Measurements from ENCODE around the gene TAPT1. TPM values are rescaled to one million over a fixed set of nuclear protein-coding genes. Genes with fewer than 3 reads are reported as not detected.
"Not testable (repeated sequence)": the region's sequence is repeated elsewhere in the genome, so short reads cannot be mapped to it uniquely, and the experiment has no call there.

The TAPT1 gene
- total and polyA plus RNA-seq, 7 experiments from 2014 or later, result 28.8 to 82.5 (median 58.4) TPM

DNA sequence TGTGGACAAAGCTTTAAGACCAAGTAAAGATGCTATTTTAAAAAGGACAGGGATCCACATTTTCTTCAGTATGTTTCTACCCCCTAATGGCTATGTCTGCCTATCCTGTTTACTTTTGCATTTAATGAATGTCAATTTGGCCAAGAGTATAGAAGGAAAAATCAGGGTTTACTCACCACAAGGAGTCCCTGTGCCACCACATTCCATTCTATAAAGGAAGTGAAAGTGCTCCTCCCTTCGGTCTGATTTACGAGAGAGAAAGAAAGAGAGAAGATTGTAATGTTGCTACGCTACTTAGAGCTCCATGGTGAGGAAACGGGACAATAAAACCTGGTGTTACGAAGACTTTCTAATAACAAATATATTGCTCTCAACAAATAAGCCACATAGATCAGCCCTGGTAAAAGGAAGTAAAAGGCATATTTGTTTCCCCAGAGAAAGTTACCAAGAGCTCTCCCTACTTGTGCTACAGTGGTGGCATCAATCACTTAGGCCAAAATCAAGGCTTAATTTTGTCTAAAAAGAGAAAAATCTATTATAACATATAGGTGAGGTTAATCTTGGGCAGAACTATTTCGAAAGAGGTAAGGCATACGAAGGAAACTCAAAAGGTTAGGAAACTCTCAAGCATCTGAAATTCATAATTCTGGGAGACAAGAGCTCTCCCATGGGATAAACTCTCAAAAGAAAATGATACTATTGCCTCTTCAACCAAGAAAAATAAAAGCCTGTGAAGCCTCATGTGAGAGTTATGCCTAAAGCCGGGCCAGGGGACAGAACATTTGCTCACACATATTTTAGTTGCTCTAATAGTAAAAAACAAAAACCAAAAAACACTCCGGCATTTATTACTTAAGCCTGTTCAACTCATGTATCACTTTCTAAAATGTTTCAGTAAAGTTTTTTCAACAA lies 29.5 kb downstream of the TAPT1 start:
- peaks cover 14 to 50% (median 34%) of the 10 kb centered on the region in 7 donors for H3K4me1 Mint-ChIP-seq
- peak overlapping the region in 7 of 9 donors; percentile 2 to 86 (median 32) for H3K27ac Mint-ChIP-seq
- ATAC-seq (peak; percentile 78), DNase-seq (peak in 6 of 9 donors; percentile 8 to 28 (median 20))
- Histone ChIP-seq H3K9me3 (ENCODE audit: control insufficient read depth in 2 of 3, low read length in 3 of 3) (no peaks in the 10 kb centered on the region), H3K4me1 (ENCODE audit: control insufficient read depth in 2 of 2, insufficient read depth in 2 of 2, low read length in 2 of 2) (no peaks in the 10 kb centered on the region), H3K36me3 (ENCODE audit: control insufficient read depth in 2 of 3, insufficient read depth in 3 of 3, low read length in 3 of 3) (peaks cover 0 to 10% (median 4%) of the 10 kb centered on the region in 3 experiments), H3K27me3 (ENCODE audit: control insufficient read depth in 2 of 2, insufficient read depth in 2 of 2, low read length in 2 of 2) (no peaks in the 10 kb centered on the region), H3K4me3 (ENCODE audit: low read length) (no peak overlapping the region), H3K27ac (ENCODE audit: low read depth, low read length) (no peak overlapping the region)
- intact Hi-C loops (cut with micrococcal nuclease), result loop anchor here (2.0 to 5.0 kb wide), 2 partner anchors 68 to 234 kb away; partner anchors contain the start of gene FGFBP2 (in 1 of the 2)
- peak overlapping the region in 9 of 10 donors; percentile 0 to 67 (median 28) for H3K4me3 Mint-ChIP-seq
- ChIA-PET CTCF (interaction anchor here (0.9 to 1.4 kb wide), 5 partner anchors 9 to 389 kb away, joined by 3 to 4 read pairs (median 3); no protein-coding TSS in a partner anchor), POLR2A (interaction anchor here (0.7 kb wide), 1 partner anchor 21 kb away, joined by 3 read pairs; no protein-coding TSS in a partner anchor)
- no peaks in the 10 kb centered on the region for H3K27me3 Mint-ChIP-seq
- no peaks in the 10 kb centered on the region for H3K9me3 Mint-ChIP-seq
- peaks cover 0 to 34% (median 10%) of the 10 kb centered on the region in 5 donors for H3K36me3 Mint-ChIP-seq

DNA sequence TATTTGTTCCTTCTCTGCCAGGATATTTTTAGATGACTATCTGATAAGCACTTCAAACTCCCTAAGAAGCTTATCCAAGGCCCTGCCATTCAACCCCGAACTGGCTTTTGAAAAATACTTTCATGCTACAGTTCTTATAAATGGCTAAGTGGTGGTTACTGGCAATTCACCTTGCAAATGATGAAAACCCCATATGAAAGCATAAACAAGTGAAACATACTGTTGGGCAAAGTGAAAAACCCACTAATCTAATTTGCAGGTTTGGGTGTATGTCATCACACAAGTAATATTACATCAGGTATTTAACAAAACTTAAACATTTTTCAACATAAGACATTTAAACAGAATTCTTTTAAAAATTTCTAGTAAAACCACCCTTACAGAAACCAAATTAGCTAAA lies 31.1 kb downstream of the TAPT1 start:
- Mint-ChIP-seq H3K4me1 (peaks cover 15 to 46% (median 34%) of the 10 kb centered on the region in 7 donors), H3K9me3 (no peaks in the 10 kb centered on the region), H3K27me3 (no peaks in the 10 kb centered on the region), H3K36me3 (peaks cover 5 to 35% (median 9%) of the 10 kb centered on the region in 5 donors), H3K27ac (no peak overlapping the region), H3K4me3 (no peak overlapping the region)
- no peak overlapping the region for H3K27ac ChIP-seq (ENCODE audit: low read depth, low read length)
- no peak for ATAC-seq
- no peaks in the 10 kb centered on the region for H3K4me1 ChIP-seq (ENCODE audit: control insufficient read depth in 2 of 2, insufficient read depth in 2 of 2, low read length in 2 of 2)
- H3K4me3 ChIP-seq (ENCODE audit: low read length), result no peak overlapping the region
- no peaks in the 10 kb centered on the region for H3K9me3 ChIP-seq (ENCODE audit: control insufficient read depth in 2 of 3, low read length in 3 of 3)
- ChIA-PET CTCF (no interaction called here), POLR2A (no interaction called here)
- intact Hi-C loops (cut with micrococcal nuclease), result loop anchor here in 1 of 2 donors (5.0 kb wide), 1 partner anchor 233 kb away; the partner anchor contains the start of gene FGFBP2
- H3K36me3 ChIP-seq (ENCODE audit: control insufficient read depth in 2 of 3, insufficient read depth in 3 of 3, low read length in 3 of 3), result peaks cover 4 to 25% (median 6%) of the 10 kb centered on the region in 3 experiments
- DNase-seq, result no peak
- H3K27me3 ChIP-seq (ENCODE audit: control insufficient read depth in 2 of 2, insufficient read depth in 2 of 2, low read length in 2 of 2), result no peaks in the 10 kb centered on the region

DNA sequence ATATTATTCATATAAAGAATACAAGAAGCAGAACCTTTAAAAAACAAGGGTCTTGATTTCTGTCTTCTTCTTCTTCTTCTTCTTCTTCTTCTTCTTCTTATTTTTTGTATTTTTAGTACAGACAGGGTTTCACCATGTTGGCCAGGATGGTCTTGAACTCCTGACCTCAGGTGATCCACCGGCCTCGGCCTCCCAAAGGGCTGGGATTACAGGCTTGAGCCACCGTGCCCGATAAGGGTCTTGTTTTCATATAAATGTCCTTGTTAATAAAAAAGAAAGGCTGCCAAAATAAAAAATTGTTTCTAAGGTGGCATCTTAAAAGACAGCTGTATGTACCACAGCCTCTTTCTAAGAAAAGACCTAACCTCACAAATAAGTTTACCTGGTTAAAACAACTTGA lies 31.5 kb downstream of the TAPT1 start:
- H3K27me3 ChIP-seq (ENCODE audit: control insufficient read depth in 2 of 2, insufficient read depth in 2 of 2, low read length in 2 of 2); DNase-seq; H3K27ac Mint-ChIP-seq; H3K9me3 ChIP-seq (ENCODE audit: control insufficient read depth in 2 of 3, low read length in 3 of 3); ATAC-seq; H3K27me3 Mint-ChIP-seq; POLR2A ChIA-PET; H3K4me3 ChIP-seq (ENCODE audit: low read length); H3K4me1 ChIP-seq (ENCODE audit: control insufficient read depth in 2 of 2, insufficient read depth in 2 of 2, low read length in 2 of 2); H3K9me3 Mint-ChIP-seq; CTCF ChIA-PET; H3K27ac ChIP-seq (ENCODE audit: low read depth, low read length); H3K4me3 Mint-ChIP-seq: not testable (repeated sequence)
- Mint-ChIP-seq H3K36me3 (peaks cover 8 to 39% (median 9%) of the 10 kb centered on the region in 5 donors), H3K4me1 (peaks cover 15 to 46% (median 34%) of the 10 kb centered on the region in 7 donors)
- peaks cover 4 to 29% (median 6%) of the 10 kb centered on the region in 3 experiments for H3K36me3 ChIP-seq (ENCODE audit: control insufficient read depth in 2 of 3, insufficient read depth in 3 of 3, low read length in 3 of 3)
- intact Hi-C loops (cut with micrococcal nuclease), result loop anchor here in 1 of 2 donors (5.0 kb wide), 1 partner anchor 232 kb away; the partner anchor contains the start of gene FGFBP2

DNA sequence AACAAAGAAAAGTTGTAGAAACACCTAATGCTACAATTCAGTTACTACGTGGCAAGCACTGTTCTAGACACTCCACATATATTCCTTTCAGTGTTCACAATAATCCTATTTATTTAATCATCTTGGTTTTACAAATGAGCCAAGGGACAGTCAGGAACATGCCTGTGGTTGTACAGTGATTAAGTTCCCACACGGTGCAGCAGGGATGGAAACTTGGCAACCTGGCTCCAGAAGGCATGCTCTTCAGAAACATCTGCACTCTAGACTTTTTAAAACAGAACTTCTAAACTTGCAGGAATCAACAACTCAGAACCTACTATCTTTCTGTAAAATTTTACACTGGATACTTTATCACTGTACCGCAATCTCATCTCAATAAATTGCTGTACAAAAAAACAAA lies 32.1 kb downstream of the TAPT1 start:
- intact Hi-C loops (cut with micrococcal nuclease), result no loop called here
- Histone ChIP-seq H3K27me3 (ENCODE audit: control insufficient read depth in 2 of 2, insufficient read depth in 2 of 2, low read length in 2 of 2) (no peaks in the 10 kb centered on the region), H3K4me3 (ENCODE audit: low read length) (no peak overlapping the region), H3K36me3 (ENCODE audit: control insufficient read depth in 2 of 3, insufficient read depth in 3 of 3, low read length in 3 of 3) (peaks cover 4 to 35% (median 9%) of the 10 kb centered on the region in 3 experiments), H3K4me1 (ENCODE audit: control insufficient read depth in 2 of 2, insufficient read depth in 2 of 2, low read length in 2 of 2) (no peaks in the 10 kb centered on the region), H3K27ac (ENCODE audit: low read depth, low read length) (no peak overlapping the region), H3K9me3 (ENCODE audit: control insufficient read depth in 2 of 3, low read length in 3 of 3) (no peaks in the 10 kb centered on the region)
- Mint-ChIP-seq H3K4me3 (no peak overlapping the region), H3K9me3 (no peaks in the 10 kb centered on the region), H3K4me1 (peaks cover 18 to 46% (median 34%) of the 10 kb centered on the region in 7 donors), H3K27ac (peak overlapping the region in 1 of 9 donors; percentile 8), H3K36me3 (peaks cover 13 to 45% (median 14%) of the 10 kb centered on the region in 5 donors), H3K27me3 (no peaks in the 10 kb centered on the region)
- no peak for ATAC-seq
- CTCF ChIA-PET, result interaction anchor here (0.9 kb wide), 1 partner anchor 11 kb away, joined by 3 read pairs; no protein-coding TSS in a partner anchor
- POLR2A ChIA-PET, result no interaction called here
- no peak for DNase-seq

DNA sequence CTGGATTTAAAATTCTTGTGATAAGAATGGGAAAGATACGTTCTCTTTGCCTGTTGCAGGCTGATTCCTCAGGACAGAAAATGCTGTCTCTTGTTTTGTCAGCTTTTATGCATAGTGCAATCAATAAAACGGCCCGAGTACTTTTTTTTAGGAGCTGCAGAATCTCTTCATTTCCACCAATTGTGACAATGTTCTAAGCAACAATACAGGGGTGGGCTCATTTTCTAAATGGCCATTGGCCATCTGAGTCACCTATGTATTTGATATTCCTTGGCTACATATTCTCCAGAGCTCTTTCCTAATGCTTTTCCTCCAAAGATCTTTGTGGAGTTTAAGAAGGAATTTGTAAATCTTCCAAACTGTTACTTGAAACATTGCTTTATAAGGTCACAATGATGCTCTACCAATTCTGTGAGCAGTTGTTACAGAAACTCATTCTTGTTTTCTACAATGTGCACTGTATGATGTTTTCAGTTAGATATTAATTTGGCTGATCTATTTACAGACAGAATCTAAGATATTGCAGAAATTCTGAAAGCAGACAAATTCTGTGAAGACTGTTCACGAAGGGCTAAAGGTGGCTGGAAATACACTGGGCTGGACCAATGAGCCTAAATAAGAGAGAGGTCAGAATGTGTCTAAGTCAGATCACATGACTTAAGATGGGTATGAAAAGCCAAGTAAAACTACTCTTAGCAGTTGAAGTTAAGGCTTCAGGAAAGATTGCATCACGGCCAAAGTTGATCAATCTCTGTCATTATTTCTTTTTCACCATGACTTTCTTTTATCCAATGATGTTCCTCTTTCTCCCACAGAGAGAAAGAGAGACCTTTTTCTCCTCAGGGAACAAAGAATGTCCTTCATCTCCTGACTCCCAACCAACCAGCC lies 33.4 kb downstream of the TAPT1 start:
- Histone ChIP-seq H3K4me1 (ENCODE audit: control insufficient read depth in 2 of 2, insufficient read depth in 2 of 2, low read length in 2 of 2) (no peaks in the 10 kb centered on the region), H3K27ac (ENCODE audit: low read depth, low read length) (no peak overlapping the region), H3K4me3 (ENCODE audit: low read length) (no peak overlapping the region), H3K36me3 (ENCODE audit: control insufficient read depth in 2 of 3, insufficient read depth in 3 of 3, low read length in 3 of 3) (peaks cover 4 to 39% (median 9%) of the 10 kb centered on the region in 3 experiments), H3K9me3 (ENCODE audit: control insufficient read depth in 2 of 3, low read length in 3 of 3) (no peaks in the 10 kb centered on the region), H3K27me3 (ENCODE audit: control insufficient read depth in 2 of 2, insufficient read depth in 2 of 2, low read length in 2 of 2) (no peaks in the 10 kb centered on the region)
- ATAC-seq (no peak), DNase-seq (no peak)
- peaks cover 18 to 40% (median 28%) of the 10 kb centered on the region in 7 donors for H3K4me1 Mint-ChIP-seq
- H3K4me3 Mint-ChIP-seq, result no peak overlapping the region
- no peaks in the 10 kb centered on the region for H3K27me3 Mint-ChIP-seq
- peak overlapping the region in 1 of 9 donors; percentile 13 for H3K27ac Mint-ChIP-seq
- peaks cover 15 to 45% (median 17%) of the 10 kb centered on the region in 5 donors for H3K36me3 Mint-ChIP-seq
- intact Hi-C loops (cut with micrococcal nuclease), result loop anchor here in 1 of 2 donors (2.0 kb wide), 1 partner anchor 14 kb away; no protein-coding TSS in a partner anchor
- no peaks in the 10 kb centered on the region for H3K9me3 Mint-ChIP-seq
- ChIA-PET POLR2A (no interaction called here), CTCF (interaction anchor here (0.9 to 2.8 kb wide), 2 partner anchors 9 to 13 kb away, joined by 3 to 8 read pairs; no protein-coding TSS in a partner anchor)

DNA sequence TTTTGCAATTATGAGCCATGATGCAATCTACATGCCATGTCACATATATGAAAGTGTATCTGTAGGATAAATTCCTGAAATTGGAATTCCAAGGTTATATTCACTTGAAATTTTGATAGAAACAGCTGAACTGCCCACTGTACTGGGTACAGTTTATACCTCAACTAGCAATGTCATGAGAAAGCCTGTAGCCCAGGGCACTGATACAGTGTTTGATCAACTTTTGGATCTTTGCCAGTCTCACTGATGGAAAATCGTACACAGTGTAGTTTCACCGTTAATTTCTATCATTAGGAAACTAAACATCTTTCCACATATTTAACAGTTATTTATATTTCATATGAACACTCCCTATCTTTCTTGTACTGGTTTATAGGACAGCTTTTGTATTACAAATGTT lies 34.2 kb downstream of the TAPT1 start:
- Histone ChIP-seq H3K27me3 (ENCODE audit: control insufficient read depth in 2 of 2, insufficient read depth in 2 of 2, low read length in 2 of 2) (no peaks in the 10 kb centered on the region), H3K27ac (ENCODE audit: low read depth, low read length) (no peak overlapping the region), H3K9me3 (ENCODE audit: control insufficient read depth in 2 of 3, low read length in 3 of 3) (no peaks in the 10 kb centered on the region), H3K36me3 (ENCODE audit: control insufficient read depth in 2 of 3, insufficient read depth in 3 of 3, low read length in 3 of 3) (peaks cover 4 to 43% (median 9%) of the 10 kb centered on the region in 3 experiments), H3K4me1 (ENCODE audit: control insufficient read depth in 2 of 2, insufficient read depth in 2 of 2, low read length in 2 of 2) (no peaks in the 10 kb centered on the region), H3K4me3 (ENCODE audit: low read length) (no peak overlapping the region)
- intact Hi-C loops (cut with micrococcal nuclease), result loop anchor here in 1 of 2 donors (2.0 kb wide), 1 partner anchor 13 kb away; no protein-coding TSS in a partner anchor
- POLR2A ChIA-PET, result no interaction called here
- H3K36me3 Mint-ChIP-seq, result peaks cover 15 to 48% (median 17%) of the 10 kb centered on the region in 5 donors
- no peaks in the 10 kb centered on the region for H3K27me3 Mint-ChIP-seq
- no peak overlapping the region for H3K4me3 Mint-ChIP-seq
- DNase-seq (no peak), ATAC-seq (no peak)
- H3K4me1 Mint-ChIP-seq, result peaks cover 13 to 32% (median 20%) of the 10 kb centered on the region in 7 donors
- no peak overlapping the region for H3K27ac Mint-ChIP-seq
- H3K9me3 Mint-ChIP-seq, result no peaks in the 10 kb centered on the region
- CTCF ChIA-PET, result interaction anchor here (2.8 kb wide), 1 partner anchor 10 kb away, joined by 8 read pairs; no protein-coding TSS in a partner anchor

All from naive thymus-derived CD4-positive, alpha-beta T cell (primary cell).